Thyroid gland (tissue), 4 donors: ENCODE data around the gene CMTM3. TPM values are rescaled to one million over a fixed set of nuclear protein-coding genes. Genes with fewer than 3 reads are reported as not detected.

Experiments
- DNase-seq, 2 donors: peaks; one replicate each; pipeline ENCODE4 v3.0.0-alpha.2; 2019
- H3K27ac ChIP-seq, 3 donors: fragments of 200-600 bp; sonication (generic); 1 replicate in 2 of 3; 2 replicates in 1 of 3; pipeline ENCODE4 v1.5.1; 2016 to 2019; ENCODE audit warnings: mild to moderate bottlenecking in 1 of 3, moderate library complexity in 1 of 3
- H3K27me3 ChIP-seq: fragments of 200-600 bp; sonication (generic); one replicate; pipeline ENCODE4 v1.5.1; 2019
- H3K36me3 ChIP-seq, 2 donors: fragments of 200-600 bp; sonication (generic); one replicate each; pipeline ENCODE4 v1.5.1; 2016 to 2019
- H3K4me1 ChIP-seq, 2 donors: fragments of 200-600 bp; sonication (generic); one replicate each; pipeline ENCODE4 v1.5.1; 2017 to 2019
- H3K4me3 ChIP-seq, 3 donors: fragments of 200-600 bp; sonication (generic); replicated peaks in 1 of 3; 1 replicate in 2 of 3; 2 replicates in 1 of 3; pipeline ENCODE4 v1.5.1; 2016; ENCODE audit warnings: mild to moderate bottlenecking in 1 of 3
- H3K9me3 ChIP-seq: fragments of 200-600 bp; sonication (generic); one replicate; pipeline ENCODE4 v1.5.1; 2017
- POLR2A ChIP-seq, 2 donors: fragments of 450-650 bp; IDR thresholded peaks; one replicate each; pipeline ENCODE4 v1.6.1; 2017; ENCODE audit warnings: antibody characterized with exemption in 2 of 2, mild to moderate bottlenecking in 2 of 2, moderate library complexity in 1 of 2
- WGBS, 2 donors: methylation state at CpG; one replicate each; pipeline ENCODE4 v1.1.5; 2017; 5-methylcytosine and 5-hydroxymethylcytosine counted together
- intact Hi-C: fragments of 100-400 bp; cut with DNase I; formaldehyde crosslinking; loops from one replicate; pipeline ENCODE4 v1.15.1; 2023
- total RNA-seq, 4 donors: library from RNA; depleted of rRNA; stranded (reverse); fragments of >200 nt; gene quantifications; one replicate each; pipeline ENCODE4 v1.2.3, GENCODE V29; 2016
- TF ChIP-seq, protein P1 (sequence below), 6 experiments: fragments of 200-600 bp in 3 of 6; fragments of 450-650 bp in 3 of 6; sonication (generic) in 3 of 6; IDR thresholded peaks; one replicate each; pipeline ENCODE4 v1.5.1; 2016 to 2019; ENCODE audit warnings: antibody characterized with exemption in 6 of 6, mild to moderate bottlenecking in 2 of 6, inconsistent platforms in 1 of 6, moderate library complexity in 1 of 6

Gene CMTM3
- total RNA-seq, 4 donors from 2014 or later, result 5.9 to 32.0 (median 21.3) TPM

DNA sequence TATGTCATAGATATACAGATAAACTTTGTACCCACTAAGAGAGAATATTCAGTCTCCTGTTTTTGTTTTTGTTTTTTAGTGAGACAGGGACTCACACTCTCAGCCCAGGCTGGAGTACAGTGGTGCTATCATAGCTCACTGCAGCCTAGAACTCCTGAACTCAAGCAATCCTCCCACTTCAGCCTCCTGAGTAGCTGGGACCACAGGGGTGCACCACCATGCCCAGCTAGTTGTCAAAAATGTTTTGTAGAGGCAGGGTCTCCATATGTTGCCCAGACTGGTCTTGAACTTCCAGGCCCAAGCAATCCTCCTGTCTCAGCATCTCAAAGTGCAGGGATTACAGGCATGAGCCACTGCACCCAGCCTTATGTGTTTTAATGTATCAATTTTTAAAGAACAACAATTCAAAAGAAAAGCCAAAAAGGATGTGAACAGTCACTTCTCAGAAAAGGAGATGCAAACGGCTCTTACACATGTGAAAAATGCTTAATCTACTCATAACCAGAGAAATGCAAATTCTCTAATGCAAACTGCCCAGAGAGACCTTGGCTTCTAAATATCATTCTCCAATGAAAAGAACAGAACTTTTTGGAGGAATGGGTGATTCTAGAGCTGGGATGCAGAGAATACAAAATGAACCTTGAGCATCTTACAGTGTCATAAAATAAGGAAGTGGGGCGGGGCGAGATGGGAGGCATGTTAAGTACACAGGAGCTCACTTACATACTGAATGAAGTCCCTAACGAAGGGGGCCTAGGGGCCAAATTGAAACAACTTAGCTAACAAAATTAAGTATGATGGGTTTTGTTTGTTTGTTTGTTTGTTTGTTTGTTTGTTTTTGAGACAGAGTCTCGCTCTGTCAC, 7.3 kb upstream of the CMTM3 start:
- no peak overlapping the region for H3K4me3 ChIP-seq
- TF ChIP-seq, protein P1, sequence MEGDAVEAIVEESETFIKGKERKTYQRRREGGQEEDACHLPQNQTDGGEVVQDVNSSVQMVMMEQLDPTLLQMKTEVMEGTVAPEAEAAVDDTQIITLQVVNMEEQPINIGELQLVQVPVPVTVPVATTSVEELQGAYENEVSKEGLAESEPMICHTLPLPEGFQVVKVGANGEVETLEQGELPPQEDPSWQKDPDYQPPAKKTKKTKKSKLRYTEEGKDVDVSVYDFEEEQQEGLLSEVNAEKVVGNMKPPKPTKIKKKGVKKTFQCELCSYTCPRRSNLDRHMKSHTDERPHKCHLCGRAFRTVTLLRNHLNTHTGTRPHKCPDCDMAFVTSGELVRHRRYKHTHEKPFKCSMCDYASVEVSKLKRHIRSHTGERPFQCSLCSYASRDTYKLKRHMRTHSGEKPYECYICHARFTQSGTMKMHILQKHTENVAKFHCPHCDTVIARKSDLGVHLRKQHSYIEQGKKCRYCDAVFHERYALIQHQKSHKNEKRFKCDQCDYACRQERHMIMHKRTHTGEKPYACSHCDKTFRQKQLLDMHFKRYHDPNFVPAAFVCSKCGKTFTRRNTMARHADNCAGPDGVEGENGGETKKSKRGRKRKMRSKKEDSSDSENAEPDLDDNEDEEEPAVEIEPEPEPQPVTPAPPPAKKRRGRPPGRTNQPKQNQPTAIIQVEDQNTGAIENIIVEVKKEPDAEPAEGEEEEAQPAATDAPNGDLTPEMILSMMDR (IDR thresholded peaks at IDR 0.05), result no peak
- TF ChIP-seq POLR2A (IDR thresholded peaks at IDR 0.05), result no peak
- H3K36me3 ChIP-seq, result no peaks in the 10 kb centered on the region
- H3K9me3 ChIP-seq, result no peaks in the 10 kb centered on the region
- DNase-seq, result no peak
- no peaks in the 10 kb centered on the region for H3K27me3 ChIP-seq
- no peak overlapping the region for H3K27ac ChIP-seq
- intact Hi-C loops, result no loop called here
- 90 to 91% methylated on average over 5 of the region's 5 CpGs for WGBS, 2 donors
- no peaks in the 10 kb centered on the region for H3K4me1 ChIP-seq

GRCh38 chr16:66598111-66598510, 6.4 kb upstream of the CMTM3 start:
- no peaks in the 10 kb centered on the region for H3K9me3 ChIP-seq
- WGBS, 2 donors, result 71 to 82% methylated on average over 3 of the region's 3 CpGs
- H3K4me3 ChIP-seq, result no peak overlapping the region
- no peak overlapping the region for H3K27ac ChIP-seq
- H3K36me3 ChIP-seq, result no peaks in the 10 kb centered on the region
- TF ChIP-seq POLR2A (IDR thresholded peaks at IDR 0.05), result no peak
- TF ChIP-seq, protein P1 (IDR thresholded peaks at IDR 0.05), result no peak
- intact Hi-C loops, result no loop called here
- DNase-seq, result no peak
- H3K4me1 ChIP-seq, result no peaks in the 10 kb centered on the region
- H3K27me3 ChIP-seq, result no peaks in the 10 kb centered on the region

GRCh38 chr16:66599726-66600125, 4.8 kb upstream of the CMTM3 start:
- Histone ChIP-seq H3K4me3 (no peak overlapping the region), H3K9me3 (no peaks in the 10 kb centered on the region), H3K36me3 (no peaks in the 10 kb centered on the region), H3K27ac (no peak overlapping the region), H3K27me3 (no peaks in the 10 kb centered on the region), H3K4me1 (peaks cover 4 to 6% of the 10 kb centered on the region in 2 donors)
- intact Hi-C loops, result loop anchor here (5.0 kb wide), 2 partner anchors 117 to 192 kb away; no protein-coding TSS in a partner anchor
- WGBS, 2 donors, result 93 to 96% methylated on average over 4 of the region's 4 CpGs
- no peak for TF ChIP-seq POLR2A (IDR thresholded peaks at IDR 0.05)
- TF ChIP-seq, protein P1 (IDR thresholded peaks at IDR 0.05), result no peak
- DNase-seq, result no peak

DNA sequence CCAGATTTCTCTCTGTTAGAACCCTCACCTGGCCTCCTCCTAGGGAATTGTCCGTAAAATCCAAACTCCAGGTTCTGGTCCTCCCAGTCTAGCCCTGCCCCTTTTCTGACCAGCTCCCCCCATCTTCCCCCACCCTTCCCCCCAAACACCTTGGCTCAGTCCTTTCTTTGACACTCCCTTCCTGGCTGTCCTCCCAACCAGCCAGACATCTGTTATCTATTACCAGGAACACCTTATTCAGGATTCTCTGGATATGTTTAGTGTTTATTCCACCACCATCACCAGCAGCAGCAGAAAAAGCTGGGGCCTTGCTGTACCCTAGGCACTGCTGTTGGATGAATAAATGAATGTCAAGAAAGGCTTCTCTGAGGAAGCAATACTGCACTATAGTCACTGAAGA, 4.0 kb upstream of the CMTM3 start:
- intact Hi-C loops, result loop anchor here (5.0 kb wide), 2 partner anchors 118 to 193 kb away; no protein-coding TSS in a partner anchor
- WGBS, 2 donors, result 94 to 100% methylated on average over 1 of the region's 1 CpG
- DNase-seq, result no peak

More for the DNA sequence above, 4.0 kb upstream of the CMTM3 start:
- Histone ChIP-seq H3K27ac (no peak overlapping the region), H3K27me3 (no peaks in the 10 kb centered on the region), H3K9me3 (no peaks in the 10 kb centered on the region), H3K4me1 (peaks cover 6% of the 10 kb centered on the region in 2 donors), H3K36me3 (no peaks in the 10 kb centered on the region), H3K4me3 (no peak overlapping the region)
- TF ChIP-seq, protein P1 (IDR thresholded peaks at IDR 0.05), result no peak
